Liver (tissue), 3 donors: ENCODE measurements around the gene APOL6.

Experiments
- EGR1 ChIP-seq, 2 donors: IDR thresholded peaks; 2 replicates each; pipeline ENCODE4 v1.6.1; 2016 to 2018; ENCODE audit warnings: antibody characterized with exemption in 2 of 2, low read depth in 2 of 2
- FOXA1 ChIP-seq: IDR thresholded peaks from 2 replicates; pipeline ENCODE4 v1.6.1; 2016; ENCODE audit warnings: antibody characterized with exemption
- GABPA ChIP-seq, 2 donors: IDR thresholded peaks in 1 of 2; conservative IDR thresholded peaks in 1 of 2; 2 replicates each; pipeline ENCODE4 v1.6.1; 2016; ENCODE audit warnings: antibody characterized with exemption in 2 of 2, mild to moderate bottlenecking in 1 of 2, moderate library complexity in 1 of 2
- RAD21 ChIP-seq, 2 donors: IDR thresholded peaks; 2 replicates each; pipeline ENCODE4 v1.6.1; 2016; ENCODE audit warnings: antibody characterized with exemption in 2 of 2, mild to moderate bottlenecking in 2 of 2
- SP1 ChIP-seq: IDR thresholded peaks from 2 replicates; pipeline ENCODE4 v1.6.1; 2018; ENCODE audit warnings: antibody characterized with exemption, mild to moderate bottlenecking
- TAF1 ChIP-seq: conservative IDR thresholded peaks from 2 replicates; pipeline ENCODE4 v1.6.1; 2016; ENCODE audit warnings: antibody characterized with exemption, mild to moderate bottlenecking
- YY1 ChIP-seq: IDR thresholded peaks from 2 replicates; pipeline ENCODE4 v1.6.1; 2016; ENCODE audit warnings: antibody characterized with exemption, mild to moderate bottlenecking
- TF ChIP-seq, protein P1 (sequence below): fragments of 150-350 bp; IDR thresholded peaks from 2 replicates; pipeline ENCODE4 v1.5.1; 2017; ENCODE audit warnings: improper control_type of control experiment, low read depth, low read length; ENCODE audit not compliant: missing input control
- TF ChIP-seq, protein P2 (sequence below): IDR thresholded peaks from 2 replicates; pipeline ENCODE4 v1.6.1; 2016; ENCODE audit warnings: antibody characterized with exemption
- TF ChIP-seq, protein P3 (sequence below): IDR thresholded peaks from 2 replicates; pipeline ENCODE4 v1.6.1; 2016; ENCODE audit warnings: antibody characterized with exemption
- TF ChIP-seq, protein P4 (sequence below): IDR thresholded peaks from 2 replicates; pipeline ENCODE4 v1.6.1; 2016; ENCODE audit warnings: antibody characterized with exemption, mild to moderate bottlenecking
- donor health status: healthy.
- donor health status: healthy.

GRCh38 chr22:35695202-35695601, 47.0 kb downstream of the APOL6 start:
- TF ChIP-seq, protein P1, sequence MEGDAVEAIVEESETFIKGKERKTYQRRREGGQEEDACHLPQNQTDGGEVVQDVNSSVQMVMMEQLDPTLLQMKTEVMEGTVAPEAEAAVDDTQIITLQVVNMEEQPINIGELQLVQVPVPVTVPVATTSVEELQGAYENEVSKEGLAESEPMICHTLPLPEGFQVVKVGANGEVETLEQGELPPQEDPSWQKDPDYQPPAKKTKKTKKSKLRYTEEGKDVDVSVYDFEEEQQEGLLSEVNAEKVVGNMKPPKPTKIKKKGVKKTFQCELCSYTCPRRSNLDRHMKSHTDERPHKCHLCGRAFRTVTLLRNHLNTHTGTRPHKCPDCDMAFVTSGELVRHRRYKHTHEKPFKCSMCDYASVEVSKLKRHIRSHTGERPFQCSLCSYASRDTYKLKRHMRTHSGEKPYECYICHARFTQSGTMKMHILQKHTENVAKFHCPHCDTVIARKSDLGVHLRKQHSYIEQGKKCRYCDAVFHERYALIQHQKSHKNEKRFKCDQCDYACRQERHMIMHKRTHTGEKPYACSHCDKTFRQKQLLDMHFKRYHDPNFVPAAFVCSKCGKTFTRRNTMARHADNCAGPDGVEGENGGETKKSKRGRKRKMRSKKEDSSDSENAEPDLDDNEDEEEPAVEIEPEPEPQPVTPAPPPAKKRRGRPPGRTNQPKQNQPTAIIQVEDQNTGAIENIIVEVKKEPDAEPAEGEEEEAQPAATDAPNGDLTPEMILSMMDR, result no peak
- TF ChIP-seq, protein P2, sequence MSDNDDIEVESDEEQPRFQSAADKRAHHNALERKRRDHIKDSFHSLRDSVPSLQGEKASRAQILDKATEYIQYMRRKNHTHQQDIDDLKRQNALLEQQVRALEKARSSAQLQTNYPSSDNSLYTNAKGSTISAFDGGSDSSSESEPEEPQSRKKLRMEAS, result no peak
- TF ChIP-seq RAD21 (IDR thresholded peaks at IDR 0.05) (no peak), SP1 (no peak), EGR1 (IDR thresholded peaks at IDR 0.05; ENCODE audit: low read depth in 2 of 2) (no peak), FOXA1 (no peak), TAF1 (no peak), YY1 (no peak), GABPA (IDR thresholded peaks at IDR 0.05 in 1 of 2, conservative IDR thresholded peaks at IDR 0.05 in 1 of 2) (no peak)
- TF ChIP-seq, protein P3, sequence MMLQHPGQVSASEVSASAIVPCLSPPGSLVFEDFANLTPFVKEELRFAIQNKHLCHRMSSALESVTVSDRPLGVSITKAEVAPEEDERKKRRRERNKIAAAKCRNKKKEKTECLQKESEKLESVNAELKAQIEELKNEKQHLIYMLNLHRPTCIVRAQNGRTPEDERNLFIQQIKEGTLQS, result no peak
- TF ChIP-seq, protein P4, sequence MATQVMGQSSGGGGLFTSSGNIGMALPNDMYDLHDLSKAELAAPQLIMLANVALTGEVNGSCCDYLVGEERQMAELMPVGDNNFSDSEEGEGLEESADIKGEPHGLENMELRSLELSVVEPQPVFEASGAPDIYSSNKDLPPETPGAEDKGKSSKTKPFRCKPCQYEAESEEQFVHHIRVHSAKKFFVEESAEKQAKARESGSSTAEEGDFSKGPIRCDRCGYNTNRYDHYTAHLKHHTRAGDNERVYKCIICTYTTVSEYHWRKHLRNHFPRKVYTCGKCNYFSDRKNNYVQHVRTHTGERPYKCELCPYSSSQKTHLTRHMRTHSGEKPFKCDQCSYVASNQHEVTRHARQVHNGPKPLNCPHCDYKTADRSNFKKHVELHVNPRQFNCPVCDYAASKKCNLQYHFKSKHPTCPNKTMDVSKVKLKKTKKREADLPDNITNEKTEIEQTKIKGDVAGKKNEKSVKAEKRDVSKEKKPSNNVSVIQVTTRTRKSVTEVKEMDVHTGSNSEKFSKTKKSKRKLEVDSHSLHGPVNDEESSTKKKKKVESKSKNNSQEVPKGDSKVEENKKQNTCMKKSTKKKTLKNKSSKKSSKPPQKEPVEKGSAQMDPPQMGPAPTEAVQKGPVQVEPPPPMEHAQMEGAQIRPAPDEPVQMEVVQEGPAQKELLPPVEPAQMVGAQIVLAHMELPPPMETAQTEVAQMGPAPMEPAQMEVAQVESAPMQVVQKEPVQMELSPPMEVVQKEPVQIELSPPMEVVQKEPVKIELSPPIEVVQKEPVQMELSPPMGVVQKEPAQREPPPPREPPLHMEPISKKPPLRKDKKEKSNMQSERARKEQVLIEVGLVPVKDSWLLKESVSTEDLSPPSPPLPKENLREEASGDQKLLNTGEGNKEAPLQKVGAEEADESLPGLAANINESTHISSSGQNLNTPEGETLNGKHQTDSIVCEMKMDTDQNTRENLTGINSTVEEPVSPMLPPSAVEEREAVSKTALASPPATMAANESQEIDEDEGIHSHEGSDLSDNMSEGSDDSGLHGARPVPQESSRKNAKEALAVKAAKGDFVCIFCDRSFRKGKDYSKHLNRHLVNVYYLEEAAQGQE, result no peak
